ENCODE measurements around the gene PRELID2.
"Not testable (repeated sequence)": the region's sequence is repeated elsewhere in the genome, so short reads cannot be mapped to it uniquely, and the experiment has no call there.

The PRELID2 gene

GRCh38 chr5:145826895-145827674, 8.1 kb downstream of the PRELID2 start:
- DNase-seq: peak; percentile 57 to 58
- TF ChIP-seq POLR2A (IDR thresholded peaks at IDR 0.05; ENCODE audit: low read length) (no peak), GATA1 (IDR thresholded peaks at IDR 0.05; ENCODE audit: low read depth, low read length) (no peak)

GRCh38 chr5:145825751-145826180, 9.4 kb downstream of the PRELID2 start:
- TF ChIP-seq GATA1 (IDR thresholded peaks at IDR 0.05; ENCODE audit: low read depth, low read length): no peak
- TF ChIP-seq POLR2A (IDR thresholded peaks at IDR 0.05; ENCODE audit: low read length): no peak
- peak; percentile 71 to 78 for DNase-seq

- DNase-seq: no peak
- TF ChIP-seq POLR2A (IDR thresholded peaks at IDR 0.05; ENCODE audit: low read length) (no peak), GATA1 (IDR thresholded peaks at IDR 0.05; ENCODE audit: low read depth, low read length) (no peak)
Observed at GRCh38 chr5:145824040-145824439, 11.1 kb downstream of the PRELID2 start.

DNA sequence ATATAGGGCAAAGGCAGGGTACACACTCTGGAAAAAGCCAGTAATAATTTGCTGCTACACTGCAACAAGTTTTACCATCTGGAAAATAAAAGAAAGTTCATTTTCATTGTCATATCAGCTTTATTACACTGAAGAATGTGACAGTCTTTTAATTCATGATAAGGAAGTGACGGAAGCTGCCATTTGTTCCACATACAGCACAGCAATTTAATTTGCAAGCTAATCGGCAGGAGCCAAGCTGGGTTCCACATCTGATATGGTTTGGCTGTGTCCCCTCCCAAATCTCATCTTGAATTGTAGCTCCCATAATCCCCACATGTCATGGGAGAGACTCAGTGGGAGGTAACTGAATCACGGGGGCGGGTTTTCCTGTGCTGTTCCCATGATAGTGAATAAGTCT, 16.5 kb downstream of the PRELID2 start:
- TF ChIP-seq POLR2A (IDR thresholded peaks at IDR 0.05; ENCODE audit: low read length): no peak
- no peak for TF ChIP-seq GATA1 (IDR thresholded peaks at IDR 0.05; ENCODE audit: low read depth, low read length)

DNA sequence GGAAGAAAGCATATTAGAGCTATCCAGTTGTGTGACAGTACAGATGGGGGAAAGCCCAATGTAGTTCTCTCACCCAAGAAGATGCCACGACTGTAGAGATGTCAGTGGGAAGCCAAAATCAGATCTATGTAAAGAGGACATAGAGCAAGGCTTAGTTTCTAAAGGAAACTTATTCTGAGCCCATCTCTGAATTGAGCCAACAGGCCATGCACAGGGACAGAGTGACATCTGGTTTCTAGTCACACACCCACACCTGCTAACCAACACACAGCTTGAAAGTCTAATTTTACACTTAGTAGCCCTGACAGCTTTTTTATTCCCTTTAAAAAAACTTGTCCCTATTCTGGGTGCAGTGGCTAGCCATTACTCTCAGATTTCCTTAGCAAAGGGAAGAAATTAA, 22.3 kb downstream of the PRELID2 start:
- no peak for DNase-seq
- TF ChIP-seq POLR2A (IDR thresholded peaks at IDR 0.05; ENCODE audit: low read length) (no peak), GATA1 (IDR thresholded peaks at IDR 0.05; ENCODE audit: low read depth, low read length) (no peak)

More for the DNA sequence above, 16.5 kb downstream of the PRELID2 start:
- no peak for DNase-seq

GRCh38 chr5:145811834-145812625, 23.1 kb downstream of the PRELID2 start:
- TF ChIP-seq GATA1 (IDR thresholded peaks at IDR 0.05; ENCODE audit: low read depth, low read length): no peak
- no peak for TF ChIP-seq POLR2A (IDR thresholded peaks at IDR 0.05; ENCODE audit: low read length)
- peak; percentile 34 to 56 for DNase-seq

DNA sequence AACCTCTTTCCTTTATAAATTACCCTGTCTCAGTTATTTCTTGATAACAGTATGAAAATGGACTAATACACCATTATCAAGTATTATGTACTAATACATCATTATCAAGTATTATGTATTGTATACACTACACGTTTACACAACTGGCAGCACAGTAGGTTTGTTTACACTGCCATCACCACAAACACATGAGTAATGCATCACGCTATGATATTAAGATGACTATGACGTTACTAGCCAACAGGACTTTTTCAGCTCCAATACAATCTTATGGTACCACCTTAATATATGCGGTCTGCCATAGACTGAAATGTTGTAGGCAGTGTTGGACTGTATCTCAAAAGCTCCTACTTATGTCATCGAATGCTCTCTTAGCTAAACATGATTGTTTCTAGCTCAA, 28.2 kb downstream of the PRELID2 start:
- DNase-seq: no peak
- TF ChIP-seq GATA1 (IDR thresholded peaks at IDR 0.05; ENCODE audit: low read depth, low read length) (no peak), POLR2A (IDR thresholded peaks at IDR 0.05; ENCODE audit: low read length) (no peak)

- DNase-seq: no peak
- TF ChIP-seq POLR2A (IDR thresholded peaks at IDR 0.05; ENCODE audit: low read length) (no peak), GATA1 (IDR thresholded peaks at IDR 0.05; ENCODE audit: low read depth, low read length) (no peak)
Observed at GRCh38 chr5:145805819-145806218, 29.3 kb downstream of the PRELID2 start.

DNA sequence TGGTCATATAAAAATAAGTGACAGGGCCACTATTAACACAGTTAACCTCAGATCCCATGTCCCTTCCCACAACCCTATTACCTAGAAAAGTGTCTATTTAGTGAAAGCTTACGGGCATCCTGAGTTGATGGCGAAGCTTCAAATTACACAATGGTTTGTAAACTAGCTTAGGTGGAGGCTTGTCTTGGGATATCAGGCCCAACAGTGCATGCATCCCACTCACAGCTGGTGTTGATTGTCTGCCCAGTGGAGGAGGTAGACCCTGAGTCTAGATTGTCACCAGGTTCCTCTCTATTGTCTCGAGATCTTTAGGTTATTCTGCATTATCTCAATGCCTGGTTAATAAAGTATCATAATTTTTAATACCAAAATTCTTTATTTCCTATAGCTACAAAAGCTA, 30.4 kb downstream of the PRELID2 start:
- DNase-seq: no peak
- TF ChIP-seq POLR2A (IDR thresholded peaks at IDR 0.05; ENCODE audit: low read length) (no peak), GATA1 (IDR thresholded peaks at IDR 0.05; ENCODE audit: low read depth, low read length) (no peak)

DNA sequence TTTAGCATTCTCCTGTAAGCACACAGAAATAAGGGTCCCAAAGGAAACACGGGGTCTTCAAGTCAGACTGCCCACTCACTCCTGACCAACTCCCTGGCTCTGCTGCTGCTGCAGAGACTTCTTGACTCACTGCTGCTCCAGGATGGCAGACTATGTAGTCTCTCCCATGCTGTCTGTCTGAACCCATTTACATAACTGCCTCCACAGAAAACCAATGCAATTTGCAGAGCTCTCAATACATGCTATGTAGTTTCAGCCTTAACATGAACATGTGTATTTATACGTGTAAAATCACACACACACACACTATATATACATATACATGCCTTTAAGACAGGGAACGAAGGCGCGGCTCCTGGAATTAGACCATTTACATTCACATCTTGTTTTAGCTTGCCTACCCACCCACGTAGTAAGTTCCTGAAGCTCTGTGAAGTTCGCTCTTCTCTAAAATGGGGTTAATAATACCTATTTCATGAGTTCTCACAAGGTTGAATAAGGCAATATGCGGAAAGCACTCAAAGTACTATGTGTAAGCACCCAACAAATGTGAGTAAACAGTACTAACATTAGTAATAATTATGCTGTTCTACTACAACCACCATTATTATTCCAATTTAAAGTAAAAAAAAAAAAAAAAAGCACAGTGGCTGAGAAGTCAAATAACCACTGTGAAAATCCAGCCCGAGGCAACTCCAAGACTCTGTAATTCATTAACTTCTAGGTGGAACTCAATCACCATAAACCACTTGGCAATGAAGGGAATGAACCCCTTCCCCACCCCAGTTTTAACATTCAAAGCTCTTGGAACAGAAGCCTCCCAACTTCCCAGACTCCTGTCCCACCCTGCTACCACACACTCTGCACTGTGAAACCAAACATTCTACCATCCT, 31.8 kb downstream of the PRELID2 start:
- TF ChIP-seq POLR2A (IDR thresholded peaks at IDR 0.05; ENCODE audit: low read length) (no peak), GATA1 (IDR thresholded peaks at IDR 0.05; ENCODE audit: low read depth, low read length) (no peak)
- no peak for DNase-seq

DNA sequence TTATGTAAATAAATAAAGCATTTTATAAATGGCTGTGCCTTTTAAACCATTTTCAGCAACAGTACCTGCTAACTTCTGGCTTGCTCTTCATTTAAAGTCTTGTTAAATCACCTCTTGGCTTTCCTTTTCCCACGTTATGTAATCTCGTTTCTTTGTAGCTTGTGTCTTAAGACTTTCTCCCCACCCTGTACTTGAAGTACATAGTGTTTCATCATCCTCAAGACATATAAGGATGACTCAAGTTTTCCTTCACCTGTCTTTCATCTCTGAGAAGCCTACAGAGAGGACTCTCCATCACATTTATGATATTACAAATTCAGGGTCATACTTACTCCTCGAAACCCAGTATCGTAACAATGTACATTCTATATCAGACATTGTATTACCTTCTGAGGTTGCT, 33.9 kb downstream of the PRELID2 start:
- no peak for TF ChIP-seq POLR2A (IDR thresholded peaks at IDR 0.05; ENCODE audit: low read length)
- TF ChIP-seq GATA1 (IDR thresholded peaks at IDR 0.05; ENCODE audit: low read depth, low read length): no peak
- peak; percentile 5 to 16 for DNase-seq

- no peak for DNase-seq
- no peak for TF ChIP-seq POLR2A (IDR thresholded peaks at IDR 0.05; ENCODE audit: low read length)
- TF ChIP-seq GATA1 (IDR thresholded peaks at IDR 0.05; ENCODE audit: low read depth, low read length): no peak
Observed at GRCh38 chr5:145800181-145800580, 35.0 kb downstream of the PRELID2 start.

DNA sequence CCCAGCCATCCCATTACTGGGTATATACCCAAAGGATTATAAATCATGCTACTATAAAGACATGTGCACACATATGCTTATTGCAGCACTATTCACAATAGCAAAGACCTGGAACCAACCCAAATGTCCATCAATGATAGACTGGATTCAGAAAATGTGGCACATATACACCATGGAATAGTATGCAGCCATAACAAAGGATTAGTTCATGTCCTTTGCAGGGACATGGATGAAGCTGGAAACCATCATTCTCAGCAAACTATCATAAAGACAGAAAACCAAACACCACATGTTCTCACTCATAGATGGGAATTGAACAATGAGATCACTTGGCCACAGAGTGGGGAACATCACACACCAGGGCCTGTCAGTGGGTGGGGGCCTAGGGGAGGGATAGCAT, 36.6 kb downstream of the PRELID2 start:
- not testable (repeated sequence) for DNase-seq

GRCh38 chr5:145797336-145797735, 37.8 kb downstream of the PRELID2 start:
- no peak for TF ChIP-seq POLR2A (IDR thresholded peaks at IDR 0.05; ENCODE audit: low read length)
- TF ChIP-seq GATA1 (IDR thresholded peaks at IDR 0.05; ENCODE audit: low read depth, low read length): no peak
- no peak for DNase-seq

All from erythroblast (primary cell).